CD14-positive monocyte (primary cell): Measurements from ENCODE around the gene NUP188. TPM values are rescaled to one million over a fixed set of nuclear protein-coding genes. Genes with fewer than 3 reads are reported as not detected.
"Not testable (repeated sequence)": the region's sequence is repeated elsewhere in the genome, so short reads cannot be mapped to it uniquely, and the experiment has no call there.

Experiments used
- DNase-seq, 3 donors: peaks; one replicate each; pipeline ENCODE4 v3.0.0-alpha.2; 2011 to 2022
- H2AFZ ChIP-seq: 2 replicates; pipeline ENCODE4 v1.6.0; 2012; ENCODE audit warnings: mild to moderate bottlenecking, low read depth, low read length, inconsistent platforms; ENCODE audit not compliant: insufficient read depth, poor library complexity, severe bottlenecking
- H3K27ac ChIP-seq, 2 donors: 1 replicate in 1 of 2; 2 replicates in 1 of 2; pipeline ENCODE4 v1.5.1; 2012 to 2013; ENCODE audit warnings: low read length in 2 of 2, control low read depth in 1 of 2, inconsistent platforms in 1 of 2, low read depth in 1 of 2, mild to moderate bottlenecking in 1 of 2
- H3K27me3 ChIP-seq, 2 donors: one replicate each; pipeline versions ENCODE4 v1.6.0 to v1.6.1; 2011 to 2013; ENCODE audit warnings: low read length in 2 of 2; ENCODE audit not compliant: control insufficient read depth in 2 of 2, insufficient read depth in 2 of 2
- H3K36me3 ChIP-seq, 2 donors: replicated peaks in 1 of 2; 1 replicate in 1 of 2; 2 replicates in 1 of 2; pipeline versions ENCODE4 v1.5.1 to v1.6.1; 2012 to 2013; ENCODE audit warnings: low read length in 2 of 2, control low read depth in 1 of 2, inconsistent platforms in 1 of 2, mild to moderate bottlenecking in 1 of 2; ENCODE audit not compliant: insufficient read depth in 2 of 2, control insufficient read depth in 1 of 2
- H3K4me1 ChIP-seq, 2 donors: 1 replicate in 1 of 2; 2 replicates in 1 of 2; pipeline versions ENCODE4 v1.5.1 to v1.6.1; 2012 to 2013; ENCODE audit warnings: low read length in 2 of 2, control low read depth in 1 of 2, inconsistent platforms in 1 of 2, mild to moderate bottlenecking in 1 of 2, moderate library complexity in 1 of 2; ENCODE audit not compliant: insufficient read depth in 2 of 2, control insufficient read depth in 1 of 2
- H3K4me2 ChIP-seq: replicated peaks from 2 replicates; pipeline ENCODE3; 2012; ENCODE audit warnings: low read length, moderate library complexity, mild to moderate bottlenecking; ENCODE audit not compliant: poor library complexity, severe bottlenecking; ENCODE audit errors: extremely low read depth
- H3K4me3 ChIP-seq, 3 experiments: fragments of 200-600 bp in 1 of 3; sonication (generic) in 1 of 3; replicated peaks in 1 of 3; 1 replicate in 2 of 3; 2 replicates in 1 of 3; pipeline ENCODE4 v1.5.1; 2011 to 2013; ENCODE audit warnings: low read length in 3 of 3, mild to moderate bottlenecking in 3 of 3, control low read depth in 2 of 3, low read depth in 2 of 3, inconsistent platforms in 1 of 3, moderate library complexity in 1 of 3
- H3K79me2 ChIP-seq: 2 replicates; pipeline ENCODE4 v1.6.0; 2012; ENCODE audit warnings: mild to moderate bottlenecking, control low read depth, inconsistent platforms, low read length, moderate library complexity; ENCODE audit not compliant: insufficient read depth
- H3K9ac ChIP-seq: 2 replicates; pipeline ENCODE4 v1.6.0; 2017; ENCODE audit warnings: low read length, mild to moderate bottlenecking; ENCODE audit not compliant: insufficient read depth, poor library complexity, severe bottlenecking
- H3K9me3 ChIP-seq, 2 donors: replicated peaks in 1 of 2; 1 replicate in 1 of 2; 2 replicates in 1 of 2; pipeline versions ENCODE4 v1.5.1 to v1.6.1; 2012 to 2013; ENCODE audit warnings: low read length in 2 of 2, control low read depth in 1 of 2; ENCODE audit not compliant: control insufficient read depth in 1 of 2, insufficient read depth in 1 of 2
- H4K20me1 ChIP-seq: 2 replicates; pipeline ENCODE4 v1.6.0; 2012; ENCODE audit warnings: mild to moderate bottlenecking, low read length, control low read depth, moderate library complexity; ENCODE audit not compliant: insufficient read depth
- H3K27ac Mint-ChIP-seq, 7 donors: one replicate each; pipeline ENCODE4 v1.8.0; 2020; ENCODE audit warnings: mild to moderate bottlenecking in 7 of 7, mixed read lengths in 7 of 7, moderate library complexity in 6 of 7, inconsistent platforms in 2 of 7
- H3K27me3 Mint-ChIP-seq, 3 donors: one replicate each; pipeline ENCODE4 v1.8.0; 2021 to 2022; ENCODE audit warnings: low read depth in 3 of 3, mild to moderate bottlenecking in 3 of 3, mixed read lengths in 3 of 3, moderate library complexity in 3 of 3, inconsistent platforms in 1 of 3
- H3K36me3 Mint-ChIP-seq, 2 donors: one replicate each; pipeline ENCODE4 v1.8.0; 2020; ENCODE audit warnings: mixed read lengths in 2 of 2, inconsistent platforms in 1 of 2, mild to moderate bottlenecking in 1 of 2
- H3K4me1 Mint-ChIP-seq: one replicate; pipeline ENCODE4 v1.8.0; 2020; ENCODE audit warnings: mild to moderate bottlenecking, mixed read lengths
- H3K4me3 Mint-ChIP-seq, 2 donors: one replicate each; pipeline ENCODE4 v1.8.0; 2020; ENCODE audit warnings: mild to moderate bottlenecking in 2 of 2, mixed read lengths in 2 of 2, moderate library complexity in 1 of 2
- H3K9me3 Mint-ChIP-seq, 7 donors: one replicate each; pipeline ENCODE4 v1.8.0; 2020 to 2022; ENCODE audit warnings: mixed read lengths in 7 of 7, mild to moderate bottlenecking in 6 of 7, moderate library complexity in 6 of 7, inconsistent platforms in 2 of 7
- WGBS: methylation state at CpG from one replicate; pipeline ENCODE4 v1.1.5; 2013; ENCODE audit warnings: missing lambda C conversion rate; ENCODE audit not compliant: insufficient coverage; 5-methylcytosine and 5-hydroxymethylcytosine counted together
- intact Hi-C, 2 donors: fragments of 100-400 bp; cut with micrococcal nuclease; formaldehyde crosslinking; loops; one replicate each; pipeline versions ENCODE4 v1.15.0 to v1.15.1; 2023
- polyA plus RNA-seq, 3 donors: library from polyadenylated mRNA; depleted of rRNA in 1 of 3; unstranded in 2 of 3; stranded (reverse) in 1 of 3; fragments of 300-500 nt in 2 of 3; fragments of >200 nt in 1 of 3; fragmentation: Illumina TruSeq in 2 of 3; gene quantifications; 1 replicate in 2 of 3; 2 replicates in 1 of 3; pipeline ENCODE4 v1.2.3, GENCODE V29; 2012 to 2021
- TF ChIP-seq, protein P1 (sequence below): fragments of 200-600 bp; IDR thresholded peaks from one replicate; pipeline ENCODE4 v1.8.0; 2022; ENCODE audit warnings: antibody characterized with exemption, mild to moderate bottlenecking

The NUP188 gene
- polyA plus RNA-seq, 3 donors: 10.5 to 28.2 (median 17.2) TPM

- H3K27ac Mint-ChIP-seq: no peak overlapping the region
- 95% methylated on average over 4 of the region's 10 CpGs for WGBS
Observed at GRCh38 chr9:129001504-129002325, 54.2 kb downstream of the NUP188 start.

DNA sequence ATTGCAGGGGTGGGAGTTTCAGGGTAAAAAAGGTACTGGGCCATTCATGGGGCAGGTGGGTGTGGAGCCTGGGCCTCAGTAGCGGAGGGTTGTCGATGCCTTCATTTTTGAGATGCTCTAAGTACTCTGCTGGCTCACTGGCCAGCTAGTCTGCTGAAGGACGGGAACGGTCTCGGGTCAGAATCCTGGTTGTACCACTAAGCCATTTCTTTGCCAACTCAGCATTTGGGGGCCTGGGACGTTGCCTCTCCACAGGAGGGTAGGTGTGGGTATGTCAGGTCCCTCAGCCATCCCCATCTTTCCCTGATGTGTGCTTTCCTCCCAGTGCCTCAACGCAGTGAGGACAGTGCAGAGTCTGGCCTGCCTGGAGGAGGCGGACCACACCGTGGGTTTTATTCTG lies 55.5 kb downstream of the NUP188 start:
- no peak for DNase-seq
- H2AFZ ChIP-seq: no peak overlapping the region
- no peaks in the 10 kb centered on the region for H4K20me1 ChIP-seq
- intact Hi-C loops: no loop called here
- peaks cover 80 to 98% of the 10 kb centered on the region in 2 donors for H3K36me3 ChIP-seq
- no peaks in the 10 kb centered on the region for H3K79me2 ChIP-seq
- no peaks in the 10 kb centered on the region for H3K9me3 ChIP-seq
- Mint-ChIP-seq H3K4me3 (no peak overlapping the region), H3K27me3 (peaks cover 0 to 2% (median 1%) of the 10 kb centered on the region in 3 donors), H3K4me1 (no peaks in the 10 kb centered on the region), H3K27ac (peak overlapping the region in 4 of 7 donors; percentile 13 to 61 (median 38)), H3K36me3 (peaks cover 83 to 92% of the 10 kb centered on the region in 2 donors), H3K9me3 (no peaks in the 10 kb centered on the region)
- H3K4me2 ChIP-seq: no peak overlapping the region
- H3K4me1 ChIP-seq: peaks cover 0 to 13% of the 10 kb centered on the region in 2 donors
- H3K27me3 ChIP-seq: no peaks in the 10 kb centered on the region
- no peak overlapping the region for H3K4me3 ChIP-seq
- WGBS: over 99% methylated on average over 9 of the region's 9 CpGs
- H3K27ac ChIP-seq: no peak overlapping the region
- TF ChIP-seq, protein P1, sequence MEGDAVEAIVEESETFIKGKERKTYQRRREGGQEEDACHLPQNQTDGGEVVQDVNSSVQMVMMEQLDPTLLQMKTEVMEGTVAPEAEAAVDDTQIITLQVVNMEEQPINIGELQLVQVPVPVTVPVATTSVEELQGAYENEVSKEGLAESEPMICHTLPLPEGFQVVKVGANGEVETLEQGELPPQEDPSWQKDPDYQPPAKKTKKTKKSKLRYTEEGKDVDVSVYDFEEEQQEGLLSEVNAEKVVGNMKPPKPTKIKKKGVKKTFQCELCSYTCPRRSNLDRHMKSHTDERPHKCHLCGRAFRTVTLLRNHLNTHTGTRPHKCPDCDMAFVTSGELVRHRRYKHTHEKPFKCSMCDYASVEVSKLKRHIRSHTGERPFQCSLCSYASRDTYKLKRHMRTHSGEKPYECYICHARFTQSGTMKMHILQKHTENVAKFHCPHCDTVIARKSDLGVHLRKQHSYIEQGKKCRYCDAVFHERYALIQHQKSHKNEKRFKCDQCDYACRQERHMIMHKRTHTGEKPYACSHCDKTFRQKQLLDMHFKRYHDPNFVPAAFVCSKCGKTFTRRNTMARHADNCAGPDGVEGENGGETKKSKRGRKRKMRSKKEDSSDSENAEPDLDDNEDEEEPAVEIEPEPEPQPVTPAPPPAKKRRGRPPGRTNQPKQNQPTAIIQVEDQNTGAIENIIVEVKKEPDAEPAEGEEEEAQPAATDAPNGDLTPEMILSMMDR: no peak
- H3K9ac ChIP-seq: no peak overlapping the region

More at GRCh38 chr9:129001504-129002325, 54.2 kb downstream of the NUP188 start:
- H3K79me2 ChIP-seq: no peaks in the 10 kb centered on the region
- Mint-ChIP-seq H3K36me3 (peaks cover 85 to 96% of the 10 kb centered on the region in 2 donors), H3K27me3 (peaks cover 0 to 1% (median 0%) of the 10 kb centered on the region in 3 donors), H3K4me3 (no peak overlapping the region), H3K4me1 (no peaks in the 10 kb centered on the region), H3K9me3 (no peaks in the 10 kb centered on the region)
- no peak overlapping the region for H3K4me3 ChIP-seq
- intact Hi-C loops: no loop called here
- H2AFZ ChIP-seq: no peak overlapping the region
- DNase-seq: no peak
- H3K27ac ChIP-seq: peak overlapping the region in 1 of 2 donors; percentile 36
- peaks cover 82 to 98% of the 10 kb centered on the region in 2 donors for H3K36me3 ChIP-seq
- no peak overlapping the region for H3K9ac ChIP-seq
- H3K4me2 ChIP-seq: no peak overlapping the region
- H3K4me1 ChIP-seq: peaks cover 0 to 13% of the 10 kb centered on the region in 2 donors
- no peaks in the 10 kb centered on the region for H3K9me3 ChIP-seq
- H3K27me3 ChIP-seq: no peaks in the 10 kb centered on the region
- TF ChIP-seq, protein P1: no peak
- no peaks in the 10 kb centered on the region for H4K20me1 ChIP-seq

GRCh38 chr9:129004173-129004572 lies 56.7 kb downstream of the NUP188 start:
- H3K27ac ChIP-seq, H3K4me3 ChIP-seq, H3K9me3 Mint-ChIP-seq, H3K4me3 Mint-ChIP-seq, H2AFZ ChIP-seq, H4K20me1 ChIP-seq, H3K27me3 ChIP-seq, H3K4me1 Mint-ChIP-seq, H3K9ac ChIP-seq, H3K79me2 ChIP-seq, DNase-seq, H3K9me3 ChIP-seq, H3K4me2 ChIP-seq, intact Hi-C loops, H3K27me3 Mint-ChIP-seq: not testable (repeated sequence)
- peak overlapping the region in 1 of 7 donors; percentile 41 for H3K27ac Mint-ChIP-seq
- Histone ChIP-seq H3K4me1 (peaks cover 0 to 12% of the 10 kb centered on the region in 2 donors), H3K36me3 (peaks cover 72 to 95% of the 10 kb centered on the region in 2 donors)
- 95% methylated on average over 4 of the region's 6 CpGs for WGBS
- peaks cover 73 to 87% of the 10 kb centered on the region in 2 donors for H3K36me3 Mint-ChIP-seq
